PC-3 (cell line): ENCODE data around the gene WNT2B.

Source experiments
- EZH2 ChIP-seq: fragments of 300-600 bp; sonication (generic); IDR thresholded peaks from one replicate; pipeline ENCODE4 v1.6.1; 2017; ENCODE audit warnings: antibody characterized with exemption, mild to moderate bottlenecking, low read length; ENCODE audit not compliant: unreplicated experiment
- TF ChIP-seq, protein P1 (sequence below): fragments of 300-600 bp; sonication (generic); conservative IDR thresholded peaks from 2 replicates; pipeline ENCODE4 v1.5.1; 2017; ENCODE audit warnings: antibody characterized with exemption, low read depth, mild to moderate bottlenecking, low read length

- no peak for TF ChIP-seq EZH2
- TF ChIP-seq, protein P1, sequence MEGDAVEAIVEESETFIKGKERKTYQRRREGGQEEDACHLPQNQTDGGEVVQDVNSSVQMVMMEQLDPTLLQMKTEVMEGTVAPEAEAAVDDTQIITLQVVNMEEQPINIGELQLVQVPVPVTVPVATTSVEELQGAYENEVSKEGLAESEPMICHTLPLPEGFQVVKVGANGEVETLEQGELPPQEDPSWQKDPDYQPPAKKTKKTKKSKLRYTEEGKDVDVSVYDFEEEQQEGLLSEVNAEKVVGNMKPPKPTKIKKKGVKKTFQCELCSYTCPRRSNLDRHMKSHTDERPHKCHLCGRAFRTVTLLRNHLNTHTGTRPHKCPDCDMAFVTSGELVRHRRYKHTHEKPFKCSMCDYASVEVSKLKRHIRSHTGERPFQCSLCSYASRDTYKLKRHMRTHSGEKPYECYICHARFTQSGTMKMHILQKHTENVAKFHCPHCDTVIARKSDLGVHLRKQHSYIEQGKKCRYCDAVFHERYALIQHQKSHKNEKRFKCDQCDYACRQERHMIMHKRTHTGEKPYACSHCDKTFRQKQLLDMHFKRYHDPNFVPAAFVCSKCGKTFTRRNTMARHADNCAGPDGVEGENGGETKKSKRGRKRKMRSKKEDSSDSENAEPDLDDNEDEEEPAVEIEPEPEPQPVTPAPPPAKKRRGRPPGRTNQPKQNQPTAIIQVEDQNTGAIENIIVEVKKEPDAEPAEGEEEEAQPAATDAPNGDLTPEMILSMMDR, result no peak
Observed at GRCh38 chr1:112462953-112463279, 45.8 kb upstream of the WNT2B start.
